Measurements from ENCODE around the gene LRMDA.
"Not testable (repeated sequence)": the region's sequence is repeated elsewhere in the genome, so short reads cannot be mapped to it uniquely, and the experiment has no call there.

Gene LRMDA

DNA sequence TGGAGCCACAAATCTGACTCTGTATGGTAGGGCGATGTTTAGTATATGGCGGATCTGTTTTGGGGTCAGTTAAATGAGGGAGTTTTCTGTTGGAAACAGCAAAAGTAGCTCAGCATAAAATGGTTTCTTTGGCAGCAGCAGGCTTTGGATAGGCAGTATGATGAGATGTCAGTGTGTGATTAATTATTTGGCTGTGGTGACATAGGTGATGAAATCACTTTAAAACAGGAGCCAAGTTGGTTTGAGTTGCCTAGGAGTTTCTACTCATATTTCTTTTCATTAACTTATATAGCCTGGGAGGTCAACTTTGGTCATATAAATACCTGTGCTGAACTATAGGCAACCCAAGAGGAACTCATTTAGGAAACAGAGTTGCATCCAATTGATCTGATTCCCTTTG, 291.2 kb downstream of the LRMDA start:
- DNase-seq: no peak

DNA sequence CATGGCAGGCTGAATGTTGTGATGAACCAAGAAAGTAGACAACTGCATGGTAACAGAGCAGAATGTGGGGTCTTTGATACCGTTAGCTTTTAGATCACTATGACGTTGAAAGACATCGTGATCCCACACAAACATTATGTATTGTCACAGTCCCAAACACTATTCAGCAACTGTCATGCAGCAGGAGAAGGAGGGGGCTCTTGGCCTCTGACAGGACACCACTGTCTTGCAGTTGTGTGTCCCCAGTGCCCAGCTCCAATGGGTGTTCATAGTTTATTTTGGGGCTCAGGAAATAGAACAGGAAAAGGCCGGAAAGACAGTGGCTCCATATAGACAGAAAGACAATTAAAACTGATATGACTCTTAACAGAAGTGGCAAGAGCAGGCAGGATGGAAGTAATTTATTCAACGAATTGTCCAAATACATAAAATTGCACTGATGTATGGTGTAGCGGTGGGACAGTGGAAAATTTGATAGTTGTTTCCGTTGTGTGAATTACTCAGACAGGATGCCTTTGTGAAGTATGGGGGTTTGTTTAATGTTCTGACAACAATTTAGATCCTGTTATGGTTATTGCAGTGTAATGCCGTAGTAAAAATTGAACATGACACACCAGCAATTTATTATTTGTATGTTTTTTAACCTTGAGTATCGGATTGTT, 292.0 kb downstream of the LRMDA start:
- no peak for DNase-seq

DNA sequence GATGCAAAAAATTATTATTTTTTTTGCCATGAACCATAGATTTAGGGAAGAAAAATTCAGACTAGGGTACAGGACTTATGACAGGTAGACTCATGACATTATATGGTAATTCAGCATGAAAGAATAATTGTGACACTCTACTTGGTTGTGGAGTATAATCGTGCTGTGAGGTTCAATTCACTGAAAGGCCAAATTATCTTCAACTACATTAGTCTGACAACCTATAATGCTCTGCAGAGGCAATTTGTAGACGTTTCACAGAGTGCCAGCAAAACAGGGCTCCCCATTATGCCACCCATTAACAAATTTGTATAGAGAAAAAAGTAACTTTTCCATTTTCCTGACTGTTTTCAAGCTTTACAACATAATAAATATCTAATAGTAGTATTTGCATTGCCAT, 292.6 kb downstream of the LRMDA start:
- no peak for DNase-seq

DNA sequence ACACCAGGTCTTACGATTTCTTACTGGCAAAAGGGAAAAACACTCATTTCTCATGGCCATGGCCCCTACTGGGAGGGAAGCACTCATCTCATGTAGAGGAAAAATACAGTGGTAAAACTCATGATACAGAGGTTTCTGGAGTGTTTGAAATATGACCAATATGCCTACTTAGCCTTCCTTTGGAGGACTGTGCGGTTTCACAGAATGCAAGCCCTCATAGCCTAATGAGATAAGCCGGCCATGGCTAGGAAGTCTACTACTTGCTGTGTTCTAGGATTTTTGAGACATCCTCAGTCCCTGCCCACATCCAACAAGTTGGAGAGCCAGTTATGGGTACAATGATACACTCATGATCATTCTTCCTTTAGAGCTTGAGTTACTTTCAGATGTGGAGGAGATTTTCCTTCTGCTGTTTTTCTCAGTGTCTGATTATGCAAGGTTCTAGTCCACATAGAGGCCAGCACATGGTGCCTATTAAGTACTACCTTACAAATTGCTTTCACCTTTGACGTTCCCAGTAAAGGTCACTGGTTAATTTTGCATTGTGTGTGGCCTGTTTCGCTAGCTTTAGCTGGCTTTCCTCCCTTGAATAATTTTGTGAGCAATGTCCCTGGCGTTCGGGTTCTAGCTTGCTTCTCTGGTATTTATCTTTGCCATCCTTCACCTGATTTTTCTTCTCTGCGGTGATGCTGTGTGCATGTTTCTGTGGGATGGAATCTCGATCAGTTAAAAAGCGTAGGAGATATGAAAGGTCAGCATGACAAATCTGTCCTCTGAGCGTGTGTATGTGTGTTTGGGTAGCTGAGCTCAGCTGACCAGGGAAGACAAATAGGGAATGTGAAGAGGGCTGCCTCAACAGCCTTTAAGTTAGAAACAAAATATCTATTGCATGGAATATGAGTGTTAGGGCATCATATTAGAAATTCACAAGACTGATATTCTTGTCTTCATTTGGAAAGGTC, 295.4 kb downstream of the LRMDA start:
- DNase-seq: no peak

DNA sequence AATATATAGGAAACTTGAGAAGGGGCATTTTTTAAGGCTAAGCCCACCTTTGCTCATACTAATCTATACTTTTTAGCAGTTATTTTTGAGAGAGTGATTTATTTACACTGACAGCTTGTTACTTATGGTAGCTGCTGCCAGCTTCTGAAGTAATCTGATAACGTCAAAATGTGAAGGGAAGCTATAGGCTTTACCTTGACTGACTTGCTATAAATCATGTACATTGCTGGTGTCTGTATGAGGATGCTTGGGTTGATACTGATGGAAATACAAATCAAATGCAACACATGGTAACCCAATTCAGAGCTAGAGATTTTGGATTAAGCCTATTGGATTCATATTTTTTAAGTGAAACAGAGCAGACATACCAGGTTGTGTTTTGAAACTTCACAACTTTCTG, 299.4 kb downstream of the LRMDA start:
- no peak for DNase-seq

DNA sequence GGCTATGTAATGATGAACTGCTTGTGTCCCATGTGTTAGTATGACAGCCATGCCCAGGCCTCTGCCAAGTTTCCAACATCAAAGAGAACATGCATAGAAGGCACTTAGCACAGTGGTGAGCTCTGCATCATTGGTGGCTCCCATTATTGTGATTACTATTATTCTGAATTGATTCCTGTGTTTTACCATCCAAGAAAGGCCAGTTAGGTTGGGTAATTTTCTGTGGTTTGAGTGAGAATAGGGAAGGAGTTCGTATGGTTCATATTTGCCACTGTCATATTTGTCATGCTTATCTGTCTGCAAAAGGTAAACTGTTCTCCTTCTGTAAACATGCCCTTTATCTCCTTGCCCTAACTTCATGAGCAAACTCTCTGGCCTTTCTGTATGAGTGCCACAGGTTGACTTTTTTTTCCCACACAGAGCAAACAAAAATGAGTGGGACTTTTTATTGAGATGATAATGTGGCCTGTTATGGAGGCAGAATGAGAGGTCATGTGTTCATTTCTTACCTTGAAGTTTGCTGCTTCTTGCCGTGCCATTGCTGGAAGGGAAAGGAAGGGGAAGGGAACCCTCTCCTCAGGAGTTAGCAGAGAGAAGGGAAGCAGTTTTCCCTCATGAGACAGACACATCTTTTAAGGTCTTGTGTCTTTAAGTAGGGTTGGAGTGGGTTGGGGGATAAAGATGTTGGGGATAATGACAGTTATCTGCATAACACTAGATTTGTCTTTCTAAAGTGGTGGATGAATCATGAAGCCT, 301.9 kb downstream of the LRMDA start:
- no peak for DNase-seq

DNA sequence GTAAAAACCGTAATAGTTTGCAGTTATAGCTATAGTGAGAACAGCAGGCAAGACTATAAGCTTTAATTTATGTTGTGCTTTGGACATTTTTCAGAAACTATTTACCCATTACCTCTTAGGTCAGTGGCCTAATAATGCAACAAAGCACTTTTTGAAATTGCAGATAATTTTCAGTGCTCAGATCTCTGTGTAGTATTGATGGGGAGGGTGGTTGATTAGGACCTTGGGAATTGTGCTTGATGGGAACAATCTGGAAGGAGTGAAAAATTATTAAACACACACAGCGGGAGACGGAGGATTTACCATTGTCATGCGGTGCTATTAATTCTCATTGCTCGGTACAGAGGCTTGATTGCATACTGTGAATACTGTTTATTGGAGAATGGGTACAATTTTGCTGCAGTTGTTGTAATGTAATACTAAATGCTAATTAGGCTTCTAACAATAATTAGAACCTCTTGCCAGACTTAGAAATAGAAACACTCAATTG, 304.8 kb downstream of the LRMDA start:
- no peak for DNase-seq

DNA sequence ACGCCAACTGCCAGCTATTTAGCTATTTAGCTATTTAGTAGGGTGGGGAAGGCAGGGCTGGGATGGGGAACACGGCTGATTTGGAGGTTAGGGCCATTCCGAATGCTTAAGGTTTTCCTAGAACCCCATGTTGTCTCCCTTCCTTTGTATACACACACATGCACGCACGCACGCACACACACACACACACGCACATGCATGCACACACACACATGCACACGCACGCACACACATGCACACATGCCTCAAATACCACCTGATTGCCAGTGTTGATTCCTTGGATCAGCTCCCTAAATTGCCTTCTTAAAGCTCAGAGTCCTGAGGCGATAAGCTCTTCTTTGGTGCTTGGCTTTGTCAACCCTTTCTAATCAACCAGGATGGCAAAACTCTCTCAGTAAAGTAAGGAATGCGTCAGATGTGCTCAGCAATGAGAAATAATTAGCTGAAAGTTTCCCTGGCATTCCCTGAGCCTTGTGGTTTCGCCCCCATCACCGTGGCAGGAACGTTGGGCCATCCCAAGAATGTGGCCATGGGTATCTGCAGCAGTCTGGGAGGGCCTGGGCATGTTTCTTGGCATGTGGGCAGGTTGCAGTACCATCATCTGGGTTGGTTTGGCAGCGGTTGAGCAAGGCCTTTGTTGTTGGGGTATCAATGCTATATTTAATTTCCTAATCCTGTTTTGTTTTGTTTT, 305.6 kb downstream of the LRMDA start:
- DNase-seq: no peak

DNA sequence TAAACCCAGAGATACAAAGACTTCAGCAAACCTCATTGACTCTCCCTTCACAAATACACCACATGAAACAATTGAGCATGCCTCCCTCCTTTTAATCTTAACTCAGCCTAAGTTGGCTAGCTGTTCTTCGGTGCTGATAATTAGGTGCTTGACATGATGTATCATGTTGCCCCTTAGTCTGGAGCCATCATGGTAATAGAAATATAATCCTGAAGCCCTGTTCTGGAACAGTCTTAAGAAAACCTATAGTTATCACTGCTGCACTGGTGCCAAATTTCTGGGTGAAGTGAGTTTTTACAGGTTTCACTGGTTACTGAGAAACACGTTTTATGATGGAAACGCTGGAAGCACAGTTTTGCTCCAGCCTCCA, 306.1 kb downstream of the LRMDA start:
- no peak for DNase-seq

DNA sequence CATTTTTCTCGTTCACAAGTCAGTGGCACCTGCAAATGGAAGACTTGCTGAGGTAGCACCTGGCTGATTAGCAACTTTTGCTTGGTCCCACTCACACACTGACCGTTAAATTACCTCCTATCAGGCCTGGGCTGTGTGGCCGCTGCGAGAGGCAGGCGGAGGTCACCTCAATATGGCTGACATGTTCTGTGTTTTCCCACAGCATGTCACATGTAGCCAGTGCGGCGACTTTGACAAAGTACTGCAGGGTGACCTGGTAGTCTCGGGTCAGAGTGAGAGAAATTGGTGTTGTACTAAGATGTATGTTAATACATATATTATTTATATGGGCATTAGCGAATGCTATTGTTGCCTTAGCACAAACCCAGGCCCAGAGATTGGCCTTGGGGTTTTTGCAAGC, 307.5 kb downstream of the LRMDA start:
- DNase-seq: no peak

DNA sequence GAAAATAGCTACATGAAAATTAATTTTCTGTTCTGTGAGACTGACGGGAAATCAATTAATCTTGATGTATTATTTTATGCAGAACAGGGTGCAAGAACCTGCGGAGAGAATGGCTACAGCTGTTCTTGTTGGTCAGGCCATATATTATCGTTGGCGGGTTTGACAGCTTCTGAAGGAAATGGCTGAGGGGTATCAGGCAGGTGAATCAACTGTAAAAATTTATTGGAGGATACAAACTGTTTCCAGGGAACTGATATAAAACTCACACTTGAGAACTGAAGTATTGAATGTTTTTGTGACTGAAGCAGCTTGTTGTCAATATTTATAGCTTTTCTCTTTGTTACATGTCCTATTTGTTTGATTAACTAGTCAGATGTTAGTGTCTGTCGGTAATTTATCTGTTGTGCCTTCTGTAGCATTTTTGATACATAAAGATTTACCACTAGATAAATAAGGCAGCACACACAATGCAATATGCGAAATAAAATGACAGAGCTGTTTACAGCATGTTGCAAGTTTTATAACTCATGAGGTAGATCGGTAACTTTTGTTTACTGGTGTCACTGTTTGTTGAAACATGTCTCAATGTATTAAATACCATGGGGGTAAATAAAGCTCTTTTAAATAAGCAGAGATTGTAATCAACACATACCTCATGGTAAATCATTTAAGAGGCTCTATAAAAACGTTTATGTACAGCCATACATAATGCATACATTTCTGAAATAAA, 308.2 kb downstream of the LRMDA start:
- DNase-seq: no peak

DNA sequence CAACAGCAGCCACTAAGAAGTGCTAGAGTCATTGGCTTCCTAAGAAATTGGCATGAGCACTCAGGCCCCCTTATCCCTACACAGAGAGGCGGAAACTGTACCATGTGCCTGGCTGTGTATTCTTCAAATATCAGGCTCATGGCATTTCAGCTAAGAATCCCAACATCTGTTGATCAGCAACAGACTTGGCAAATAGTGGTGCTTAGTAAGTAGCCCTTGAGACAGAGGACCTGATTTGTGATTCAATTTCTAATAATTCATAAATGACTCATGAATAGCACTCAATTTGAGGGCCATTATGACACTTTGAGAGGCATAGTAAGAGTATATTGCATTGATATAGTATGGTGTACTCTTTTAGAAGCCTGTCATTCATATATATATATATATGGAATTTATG, 309.1 kb downstream of the LRMDA start:
- DNase-seq: no peak

DNA sequence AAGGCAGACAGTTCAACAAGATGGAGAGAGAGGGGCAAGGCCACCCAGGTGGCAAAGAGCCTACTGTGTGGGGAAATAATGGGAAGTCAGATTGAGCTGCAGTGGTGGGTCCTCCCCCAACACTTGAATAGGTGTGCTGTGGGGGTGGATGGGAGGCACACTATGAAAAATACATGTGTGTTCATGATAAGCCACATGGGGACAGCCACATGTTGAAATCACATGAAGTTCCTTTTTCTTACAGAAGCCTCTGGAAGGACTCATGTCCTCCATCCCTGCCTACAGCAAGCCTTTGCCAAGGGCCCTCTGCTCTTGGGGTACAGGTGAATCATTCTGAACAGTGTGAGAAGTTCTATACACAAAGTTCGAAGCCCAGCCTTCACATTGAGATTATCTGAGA, 310.9 kb downstream of the LRMDA start:
- DNase-seq: no peak

DNA sequence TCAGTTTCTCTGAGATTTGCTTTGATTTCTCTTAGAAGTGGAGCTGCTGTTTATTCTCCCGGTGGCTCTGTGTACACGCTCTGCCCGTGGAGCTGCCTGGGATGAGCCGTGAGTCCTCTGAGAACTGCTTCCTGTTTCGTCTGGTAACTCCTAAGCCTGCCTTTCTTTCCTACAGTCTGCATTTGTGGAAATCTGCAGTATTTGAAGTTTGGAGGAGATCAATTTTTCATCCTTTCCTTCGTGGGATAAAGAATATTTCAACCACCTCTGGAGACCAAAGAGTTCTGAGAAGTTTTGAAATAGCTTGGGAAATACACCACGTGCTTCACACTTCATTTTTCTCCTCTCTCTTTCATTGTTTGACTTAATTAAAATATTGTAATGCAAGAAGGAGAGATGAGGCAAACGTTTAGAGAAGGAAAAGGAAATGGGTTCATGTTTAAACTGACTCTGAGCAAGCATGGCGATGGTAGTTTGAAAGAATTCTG, 311.9 kb downstream of the LRMDA start:
- no peak for DNase-seq

DNA sequence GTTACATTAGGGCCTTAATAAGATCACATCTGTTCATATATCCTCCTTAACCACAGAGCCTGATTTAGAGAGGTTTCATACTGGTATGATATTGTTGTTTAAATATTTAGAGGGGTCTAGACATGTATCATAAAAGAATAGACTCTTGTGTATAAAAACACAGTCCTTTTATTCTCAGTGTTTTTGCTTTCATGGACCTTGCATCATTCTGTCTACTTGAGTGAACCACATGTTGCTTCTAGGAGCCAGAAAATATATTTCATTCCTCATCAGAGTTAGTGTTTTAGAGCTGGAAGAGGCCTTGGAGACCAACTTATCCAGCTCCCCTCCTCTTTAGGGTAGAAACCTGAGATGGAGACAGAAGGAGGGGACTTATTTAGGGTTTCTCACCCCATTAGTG, 312.8 kb downstream of the LRMDA start:
- DNase-seq: no peak

DNA sequence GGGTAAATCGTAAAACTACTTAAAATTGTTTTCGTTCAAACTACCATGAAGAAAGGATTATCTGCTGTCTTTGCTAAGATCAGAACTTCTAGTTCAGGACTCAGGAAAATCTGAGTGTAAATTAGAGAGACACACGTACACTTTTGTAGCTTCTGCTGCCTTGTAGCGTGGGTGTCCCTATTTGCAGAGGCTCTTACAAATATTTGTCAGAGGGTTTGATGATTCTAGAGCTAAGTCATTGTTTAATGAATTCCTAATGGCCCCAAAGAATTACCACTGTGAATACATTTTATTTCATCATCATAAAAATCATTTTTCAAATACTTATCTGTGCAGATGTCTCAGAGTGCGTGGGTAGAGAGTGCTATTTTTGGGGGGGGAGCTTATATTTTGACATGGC, 314.9 kb downstream of the LRMDA start:
- no peak for DNase-seq

DNA sequence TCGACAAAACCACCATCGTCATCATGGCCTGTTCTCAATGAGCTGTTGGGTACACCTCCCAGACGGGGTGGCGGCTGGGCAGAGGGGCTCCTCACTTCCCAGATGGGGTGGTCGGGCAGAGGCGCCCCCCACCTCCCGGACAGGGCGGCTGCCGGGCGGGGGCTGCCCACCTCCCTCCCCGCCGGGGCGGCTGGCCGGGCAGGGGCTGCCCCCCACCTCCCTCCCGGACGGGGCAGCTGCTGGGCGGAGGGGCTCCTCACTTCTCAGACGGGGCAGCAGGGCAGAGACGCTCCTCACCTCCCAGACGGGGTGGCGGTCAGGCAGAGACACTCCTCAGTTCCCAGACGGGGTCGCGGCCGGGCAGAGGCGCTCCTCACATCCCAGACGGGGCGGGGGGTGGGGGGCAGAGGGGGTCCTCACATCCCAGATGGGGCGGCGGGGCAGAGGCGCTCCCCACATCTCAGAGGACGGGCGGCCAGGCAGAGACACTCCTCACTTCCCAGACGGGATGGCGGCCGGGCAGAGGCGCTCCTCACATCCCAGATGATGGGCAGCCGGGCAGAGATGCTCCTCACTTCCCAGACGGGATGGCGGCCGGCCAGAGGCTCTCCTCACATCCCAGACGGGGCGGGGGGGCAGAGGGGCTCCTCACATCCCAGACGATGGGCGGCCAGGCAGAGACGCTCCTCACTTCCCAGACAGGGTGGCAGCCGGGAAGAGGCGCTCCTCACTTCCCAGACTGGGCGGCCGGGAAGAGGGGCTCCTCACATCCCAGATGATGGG, 318.9 kb downstream of the LRMDA start:
- DNase-seq: not testable (repeated sequence)

DNA sequence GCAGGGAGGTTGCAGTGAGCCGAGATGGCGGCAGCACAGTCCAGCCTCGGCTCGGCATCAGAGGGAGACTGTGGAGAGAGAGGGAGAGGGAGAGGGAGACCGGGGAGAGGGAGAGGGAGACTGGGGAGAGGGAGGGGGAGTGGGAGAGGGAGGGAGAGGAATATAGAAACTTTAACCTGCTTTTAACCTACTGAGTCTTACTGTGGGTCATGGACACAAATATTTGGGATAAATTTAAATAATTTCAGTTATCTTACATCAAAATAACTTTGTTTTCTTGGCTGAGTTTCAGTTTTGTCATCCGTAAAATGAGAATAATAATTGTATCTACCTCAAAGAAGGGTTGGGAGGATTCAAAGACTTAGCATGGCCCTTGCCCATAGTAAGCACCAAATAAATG, 319.8 kb downstream of the LRMDA start:
- no peak for DNase-seq

DNA sequence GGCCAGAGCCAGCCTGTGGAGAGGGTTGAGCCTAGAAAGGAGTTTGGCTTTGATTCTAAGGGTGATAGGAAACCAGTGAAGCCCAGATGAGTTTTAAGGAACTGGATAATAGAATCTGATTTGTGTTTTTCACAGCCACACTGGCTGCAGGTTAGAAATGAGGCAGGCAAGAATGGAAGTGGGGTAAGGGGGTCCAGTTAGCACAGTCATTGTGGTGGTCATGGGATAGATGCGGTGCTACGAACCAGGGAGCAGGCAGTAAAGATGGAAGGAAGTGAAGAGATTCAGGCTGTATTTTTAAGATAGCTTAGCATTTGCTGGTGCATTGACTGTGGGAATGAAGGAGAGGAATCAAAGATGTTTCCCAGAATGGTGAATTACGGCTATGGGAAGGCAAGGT, 322.2 kb downstream of the LRMDA start:
- no peak for DNase-seq

DNA sequence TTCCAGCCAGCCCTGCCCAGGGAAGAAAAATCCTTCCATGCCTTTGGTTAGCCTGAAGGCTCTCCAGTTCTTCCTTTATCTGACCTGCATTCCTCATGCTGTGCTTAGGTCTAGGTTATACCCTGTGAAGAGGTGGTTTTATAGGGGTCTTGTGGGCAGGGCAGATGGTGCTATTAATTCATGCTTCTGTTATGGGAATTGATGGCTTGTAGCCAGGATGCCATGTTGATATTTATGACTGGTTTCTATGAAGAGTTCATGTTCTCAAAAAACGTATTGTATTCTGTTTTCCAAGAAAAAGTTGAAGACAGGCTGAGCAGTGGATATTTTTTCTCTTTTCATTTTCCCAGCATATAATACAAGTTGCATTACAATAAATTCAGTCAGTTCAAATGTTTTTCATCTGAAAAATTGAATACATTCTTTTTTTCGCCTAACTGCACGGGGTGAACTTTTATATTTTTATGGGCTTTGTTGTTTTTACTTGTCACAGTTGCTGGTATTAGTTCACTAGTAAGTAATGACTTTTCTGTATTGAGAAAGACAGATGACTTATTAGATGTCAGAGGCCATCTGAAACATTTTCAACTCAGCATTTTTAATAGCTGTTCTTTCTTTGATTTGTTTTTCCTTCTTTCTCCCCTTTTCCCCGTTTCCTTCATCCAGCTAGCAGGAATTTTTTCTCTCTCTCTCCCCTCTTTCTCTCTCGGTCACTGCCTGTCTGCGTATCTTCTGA, 322.8 kb downstream of the LRMDA start:
- DNase-seq: no peak

Measured in hippocampal formation (tissue), 2 donors.